Epidermal melanocyte (primary cell): ENCODE results near the gene RNU6-9.
A peak's percentile ranks its signal among the peaks of the same experiment; 100 is the strongest.

Experiments used
- DNase-seq: peaks from one replicate; pipeline ENCODE4 v3.0.0; 2011; ENCODE audit warnings: low spot score; ENCODE audit not compliant: insufficient read length

RNU6-9 gene

GRCh38 chr19:917323-918151, 24.3 kb downstream of the RNU6-9 start, which contains the start of gene KISS1R:
Gene KISS1R (plus strand): TSS chr19:917333. CDS start chr19:917503, 170 bp downstream.
- no peak for DNase-seq

DNA sequence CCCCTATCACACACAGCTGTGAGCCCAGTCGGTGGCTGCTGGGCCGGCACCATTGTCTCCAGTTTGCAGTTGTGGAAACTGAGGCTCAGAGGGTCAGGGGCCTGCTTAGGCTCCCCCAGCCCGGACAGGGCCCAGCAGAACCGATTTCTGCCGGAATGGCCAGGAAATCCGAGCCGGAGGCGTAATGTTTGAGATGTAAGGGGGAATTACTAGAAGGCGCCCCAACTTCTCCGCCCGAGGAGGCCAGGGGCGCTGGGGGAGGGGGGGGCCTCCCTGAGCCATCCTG, 24.8 kb downstream of the RNU6-9 start:
- no peak for DNase-seq

GRCh38 chr19:918481-919198, 25.4 kb downstream of the RNU6-9 start:
- DNase-seq, result no peak

DNA sequence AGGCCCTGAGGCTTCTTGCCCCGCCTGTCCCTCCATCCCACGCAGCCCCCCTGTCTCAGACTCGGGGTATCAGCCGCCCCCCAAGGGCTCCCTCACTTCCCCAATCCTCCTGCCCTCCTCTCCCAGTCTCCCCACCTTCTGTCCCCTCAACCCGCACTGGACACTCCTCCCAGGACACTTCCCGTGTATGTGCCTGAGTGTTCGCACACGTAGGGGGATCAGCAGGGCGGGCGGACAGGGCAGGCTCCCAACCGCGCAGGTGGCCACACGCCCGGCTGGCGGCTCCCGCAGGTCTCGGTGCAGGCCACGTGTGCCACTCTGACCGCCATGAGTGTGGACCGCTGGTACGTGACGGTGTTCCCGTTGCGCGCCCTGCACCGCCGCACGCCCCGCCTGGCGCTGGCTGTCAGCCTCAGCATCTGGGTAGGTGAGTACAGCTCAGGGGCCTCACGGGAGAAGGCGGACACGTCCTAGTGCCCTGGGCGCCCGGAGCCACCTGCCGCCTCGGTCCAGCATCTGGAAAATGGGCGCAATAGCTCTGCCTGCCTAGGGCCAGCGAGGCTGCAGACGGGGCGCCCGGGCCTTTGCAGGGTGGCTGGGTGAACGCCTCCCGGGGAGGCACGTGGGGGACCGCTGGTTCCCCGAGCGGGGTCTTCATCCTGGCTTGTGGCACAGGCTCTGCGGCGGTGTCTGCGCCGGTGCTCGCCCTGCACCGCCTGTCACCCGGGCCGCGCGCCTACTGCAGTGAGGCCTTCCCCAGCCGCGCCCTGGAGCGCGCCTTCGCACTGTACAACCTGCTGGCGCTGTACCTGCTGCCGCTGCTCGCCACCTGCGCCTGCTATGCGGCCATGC, 26.1 kb downstream of the RNU6-9 start:
- DNase-seq, result no peak

DNA sequence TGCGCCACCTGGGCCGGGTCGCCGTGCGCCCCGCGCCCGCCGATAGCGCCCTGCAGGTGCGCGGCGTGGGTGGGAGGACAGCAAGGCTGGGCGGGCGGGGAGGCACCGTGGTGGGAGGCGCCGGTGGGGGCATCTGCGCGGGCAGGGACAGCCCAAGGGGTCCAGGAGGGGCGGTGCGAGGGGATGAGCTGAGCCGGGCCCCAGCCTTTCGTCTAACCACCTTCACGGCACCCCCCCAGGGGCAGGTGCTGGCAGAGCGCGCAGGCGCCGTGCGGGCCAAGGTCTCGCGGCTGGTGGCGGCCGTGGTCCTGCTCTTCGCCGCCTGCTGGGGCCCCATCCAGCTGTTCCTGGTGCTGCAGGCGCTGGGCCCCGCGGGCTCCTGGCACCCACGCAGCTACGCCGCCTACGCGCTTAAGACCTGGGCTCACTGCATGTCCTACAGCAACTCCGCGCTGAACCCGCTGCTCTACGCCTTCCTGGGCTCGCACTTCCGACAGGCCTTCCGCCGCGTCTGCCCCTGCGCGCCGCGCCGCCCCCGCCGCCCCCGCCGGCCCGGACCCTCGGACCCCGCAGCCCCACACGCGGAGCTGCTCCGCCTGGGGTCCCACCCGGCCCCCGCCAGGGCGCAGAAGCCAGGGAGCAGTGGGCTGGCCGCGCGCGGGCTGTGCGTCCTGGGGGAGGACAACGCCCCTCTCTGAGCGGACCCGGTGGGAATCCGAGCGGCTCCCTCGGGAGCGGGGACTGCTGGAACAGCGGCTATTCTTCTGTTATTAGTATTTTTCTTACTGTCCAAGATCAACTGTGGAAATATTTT, 27.0 kb downstream of the RNU6-9 start:
- DNase-seq, result no peak

GRCh38 chr19:924553-925086, 31.3 kb downstream of the RNU6-9 start:
- no peak for DNase-seq

GRCh38 chr19:925087-925525, 31.8 kb downstream of the RNU6-9 start:
- peak; percentile 95 for DNase-seq

DNA sequence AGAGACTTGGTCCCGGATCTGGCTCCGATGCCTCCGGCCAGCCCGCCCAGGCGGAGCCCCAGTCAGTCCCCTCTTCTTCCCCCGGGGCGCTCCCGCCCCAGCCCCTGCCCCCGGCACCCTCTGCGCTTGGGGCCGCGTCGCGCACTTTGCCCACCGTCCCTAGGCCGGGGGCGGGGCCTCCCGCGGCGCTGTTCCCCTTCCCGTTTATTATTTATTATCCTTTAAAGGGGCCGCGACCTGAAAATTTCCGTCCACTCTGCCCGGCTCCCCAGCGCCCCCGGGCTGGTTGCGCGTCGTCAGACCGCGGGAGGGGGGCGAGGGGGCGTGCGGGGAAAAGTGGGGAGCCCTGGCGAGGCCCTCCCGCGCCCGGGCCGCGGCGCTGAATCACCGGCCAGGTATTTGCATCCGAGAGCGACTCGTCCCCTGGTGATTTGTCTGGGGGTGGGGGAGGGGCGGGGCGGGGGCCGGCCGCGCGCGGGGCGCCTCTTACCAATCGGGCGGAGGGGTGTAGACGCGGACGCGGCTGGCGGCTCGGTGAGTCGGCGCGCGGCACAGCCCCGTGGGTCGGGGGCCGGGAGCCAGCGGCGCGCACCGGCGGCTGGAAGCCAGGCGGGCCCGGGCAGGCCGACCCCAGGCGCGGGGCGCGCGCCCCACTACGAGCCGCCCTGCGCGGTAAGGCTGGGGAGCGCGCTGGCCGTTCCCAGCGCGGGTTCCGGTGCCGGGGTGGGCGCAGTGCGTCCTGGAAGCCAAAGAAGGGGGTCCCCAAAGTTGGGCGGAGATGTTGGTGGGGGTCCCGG, 32.4 kb downstream of the RNU6-9 start, which contains the start of gene ARID3A:
TSS of gene ARID3A (plus strand) at position 510 of the 797 bp plus-strand sequence. CDS start 3,494 bp downstream, outside the sequence.
- peak; percentile 99 for DNase-seq

DNA sequence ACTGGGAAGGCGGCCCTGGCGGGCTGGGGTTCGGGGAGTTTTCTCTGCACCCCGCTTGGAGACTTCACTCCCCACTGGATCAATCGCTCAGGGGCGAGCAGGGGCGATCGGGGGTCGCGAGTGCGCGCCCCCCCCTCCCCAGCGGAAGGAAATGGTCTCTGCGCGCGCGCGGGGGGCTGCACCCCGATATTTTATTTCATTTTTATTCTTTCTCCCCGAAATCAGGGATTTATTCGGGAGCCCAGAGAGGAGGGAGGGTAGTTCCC, 33.0 kb downstream of the RNU6-9 start:
- no peak for DNase-seq

- DNase-seq, result peak; percentile 48
Observed at GRCh38 chr19:926589-927350, 33.5 kb downstream of the RNU6-9 start.

- no peak for DNase-seq
Observed at GRCh38 chr19:927351-927779, 34.1 kb downstream of the RNU6-9 start.

DNA sequence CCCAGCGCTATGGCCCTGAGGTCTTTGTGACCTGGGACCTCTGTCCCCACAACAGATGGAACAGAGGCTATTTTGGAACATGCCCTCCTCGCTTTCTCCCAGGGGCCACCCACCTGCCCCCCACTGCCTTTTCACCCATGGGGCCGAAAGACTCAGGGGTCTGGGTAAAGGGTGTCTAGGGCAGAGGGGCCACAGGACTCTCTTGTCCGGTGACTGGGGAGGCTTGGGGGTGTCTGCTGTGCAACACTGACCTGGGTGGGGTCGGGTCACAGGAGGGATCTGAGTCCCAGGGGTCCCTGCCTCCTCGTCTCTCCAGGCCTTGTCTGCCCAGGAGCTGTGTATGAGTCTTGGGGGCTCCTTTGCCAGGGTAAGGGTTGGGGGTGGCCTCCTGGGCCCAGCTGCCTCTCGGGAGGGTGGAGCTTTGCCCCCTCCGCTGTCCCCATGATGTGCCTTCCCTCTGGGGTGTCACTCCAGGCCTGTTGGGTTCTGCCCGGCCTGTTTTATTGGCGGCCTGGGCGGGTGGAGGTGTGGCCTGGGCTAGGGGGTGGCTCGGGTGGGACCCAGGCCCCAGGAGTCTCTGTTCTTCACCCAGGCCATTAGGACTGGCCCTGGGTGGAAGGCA, 34.6 kb downstream of the RNU6-9 start:
- DNase-seq, result peak; percentile 59

- DNase-seq, result peak; percentile 49
Observed at GRCh38 chr19:928471-929202, 35.4 kb downstream of the RNU6-9 start.

DNA sequence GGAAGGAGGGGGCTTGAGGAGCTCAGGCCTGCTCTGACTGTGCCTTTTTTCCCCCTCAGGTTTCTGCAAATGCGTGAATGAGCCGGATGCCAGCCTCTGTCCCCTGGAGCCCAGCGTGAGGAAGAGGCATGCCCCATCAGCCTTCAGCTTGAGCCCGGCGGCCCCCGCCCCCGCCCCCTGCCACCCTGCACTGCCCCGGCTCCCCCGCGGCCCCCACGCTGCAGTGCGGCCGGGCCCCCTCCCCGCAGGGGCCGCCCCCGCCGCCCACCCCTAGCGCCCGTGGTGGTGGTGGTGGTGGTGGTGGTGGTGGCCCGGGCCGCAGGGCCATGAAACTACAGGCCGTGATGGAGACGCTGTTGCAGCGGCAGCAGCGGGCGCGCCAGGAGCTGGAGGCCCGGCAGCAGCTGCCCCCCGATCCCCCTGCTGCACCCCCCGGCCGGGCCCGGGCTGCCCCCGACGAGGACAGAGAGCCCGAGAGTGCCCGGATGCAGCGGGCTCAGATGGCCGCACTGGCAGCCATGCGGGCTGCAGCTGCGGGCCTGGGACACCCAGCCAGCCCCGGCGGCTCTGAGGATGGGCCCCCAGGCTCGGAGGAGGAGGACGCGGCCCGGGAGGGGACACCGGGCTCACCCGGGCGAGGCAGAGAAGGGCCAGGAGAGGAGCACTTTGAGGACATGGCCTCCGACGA, 36.1 kb downstream of the RNU6-9 start:
- no peak for DNase-seq

DNA sequence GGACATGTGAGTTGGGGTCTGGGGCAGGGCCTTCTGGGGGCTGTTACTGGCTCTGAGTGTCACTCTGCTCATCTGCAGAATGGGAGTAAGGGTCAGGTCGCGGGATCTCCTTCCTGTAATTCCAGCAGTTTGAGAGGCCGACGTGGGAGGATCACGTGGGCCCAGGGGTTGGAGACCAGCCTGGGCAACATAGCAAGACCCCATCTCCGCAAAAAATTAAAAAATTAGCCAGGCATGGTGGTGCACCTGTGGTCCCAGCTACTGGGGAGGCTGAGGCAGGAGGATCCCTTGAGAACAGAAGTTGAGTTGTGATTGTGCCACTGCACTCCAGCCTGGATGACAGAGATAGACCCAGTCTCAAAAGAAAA, 36.6 kb downstream of the RNU6-9 start:
- DNase-seq, result no peak

- no peak for DNase-seq
Observed at GRCh38 chr19:931860-932647, 38.8 kb downstream of the RNU6-9 start.
